ENCODE measurements around the gene TSHZ2. TPM values are rescaled to one million over a fixed set of nuclear protein-coding genes. Genes with fewer than 3 reads are reported as not detected.

Gene TSHZ2
- total and polyA plus RNA-seq, 2 donors (not counting 3 experiments of a cell fraction or from before 2014, with no cell fraction given): not detected

DNA sequence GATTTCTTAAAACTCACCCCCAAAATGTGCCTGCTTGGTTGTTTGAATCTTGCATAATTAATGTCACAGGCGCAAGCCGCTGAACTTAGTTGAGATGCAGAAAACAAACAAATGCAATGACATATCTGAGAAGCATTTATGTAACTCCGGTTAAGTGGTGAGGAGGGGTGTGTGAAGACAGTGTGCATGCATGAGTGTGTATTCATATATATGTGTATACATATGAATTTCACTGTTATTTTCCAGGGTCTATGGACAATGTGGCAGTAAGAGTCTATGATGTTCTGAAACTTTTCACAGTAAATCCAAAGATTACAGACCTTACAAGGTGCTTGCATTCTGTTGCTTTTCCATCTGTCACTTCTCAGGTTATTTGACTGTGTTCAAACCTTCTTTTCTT, 518.5 kb downstream of the TSHZ2 start:
- Histone ChIP-seq H3K9ac (replicated peaks; ENCODE audit: extremely low read depth, insufficient read depth, low read length) (no peak overlapping the region), H3K27ac (ENCODE audit: insufficient read depth, low read depth, low read length) (no peak overlapping the region), H3K9me1 (replicated peaks; ENCODE audit: control insufficient read depth, extremely low read depth, insufficient read depth, low read length) (no peaks in the 10 kb centered on the region), H3K27me3 (ENCODE audit: control insufficient read depth in 2 of 2, insufficient read depth in 2 of 2, low read length in 2 of 2) (no peaks in the 10 kb centered on the region), H3K36me3 (ENCODE audit: control insufficient read depth in 2 of 2, extremely low read depth in 1 of 2, insufficient read depth in 2 of 2, low read length in 2 of 2) (no peaks in the 10 kb centered on the region), H3K4me3 (replicated peaks in 1 of 3; ENCODE audit: insufficient read depth in 1 of 3, low read depth in 1 of 3, low read length in 3 of 3) (no peak overlapping the region), H4K20me1 (replicated peaks; ENCODE audit: control insufficient read depth, extremely low read depth, insufficient read depth, low read length) (no peaks in the 10 kb centered on the region), H3K79me2 (ENCODE audit: control insufficient read depth, insufficient read depth, low read length) (no peaks in the 10 kb centered on the region), H3K4me1 (ENCODE audit: control insufficient read depth, extremely low read depth, insufficient read depth, low read length) (no peaks in the 10 kb centered on the region), H3K4me2 (ENCODE audit: insufficient read depth, low read length) (no peak overlapping the region), H3K9me3 (replicated peaks; ENCODE audit: control insufficient read depth, insufficient read depth, low read length) (no peaks in the 10 kb centered on the region), H2AFZ (ENCODE audit: low read depth, low read length) (no peak overlapping the region)
- intact Hi-C loops (cut with micrococcal nuclease): no loop called here
- dilution Hi-C loops (cut with MboI; ENCODE audit: extremely low pct_ligation_motif_present, low sequenced_read_pairs): no loop called here
- ChIA-PET CTCF (no interaction called here), POLR2A (no interaction called here)
- DNase-seq (ENCODE audit: low read depth, low spot score) (no peak), FAIRE-seq (no peak)
- BruUV-seq (replicated peaks): no TSS peak
- TF ChIP-seq, protein P1, sequence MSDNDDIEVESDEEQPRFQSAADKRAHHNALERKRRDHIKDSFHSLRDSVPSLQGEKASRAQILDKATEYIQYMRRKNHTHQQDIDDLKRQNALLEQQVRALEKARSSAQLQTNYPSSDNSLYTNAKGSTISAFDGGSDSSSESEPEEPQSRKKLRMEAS (IDR thresholded peaks at IDR 0.05; ENCODE audit: insufficient read depth, insufficient read length): no peak
- no peak for TF ChIP-seq POLR2A (IDR thresholded peaks at IDR 0.05; ENCODE audit: low read depth, low read length)

DNA sequence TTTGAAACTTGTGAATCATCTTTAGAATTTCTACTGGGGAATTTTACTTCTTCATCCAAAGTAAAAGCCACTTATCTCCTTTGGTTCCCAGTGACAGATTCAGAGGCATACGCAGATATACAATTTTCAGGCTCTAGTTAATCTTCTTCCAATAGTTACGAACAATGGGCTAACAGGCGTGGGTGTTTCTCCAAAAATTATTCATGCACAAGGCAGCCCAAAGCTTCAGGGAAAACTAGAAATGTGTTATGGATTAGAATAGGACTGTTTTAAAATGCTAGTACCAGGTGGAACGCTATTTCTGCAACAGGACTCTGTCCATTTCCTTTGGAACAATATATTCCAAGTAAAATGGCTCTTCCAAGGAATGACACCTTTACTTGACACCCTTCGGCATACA, 519.3 kb downstream of the TSHZ2 start:
- no peak for FAIRE-seq
- intact Hi-C loops (cut with micrococcal nuclease) (no loop called here), dilution Hi-C loops (cut with MboI; ENCODE audit: extremely low pct_ligation_motif_present, low sequenced_read_pairs) (no loop called here)
- no peaks in the 10 kb centered on the region for H3K27me3 ChIP-seq (ENCODE audit: control insufficient read depth in 2 of 2, insufficient read depth in 2 of 2, low read length in 2 of 2)
- no peaks in the 10 kb centered on the region for H3K9me3 ChIP-seq (replicated peaks; ENCODE audit: control insufficient read depth, insufficient read depth, low read length)
- no peak for DNase-seq (ENCODE audit: low read depth, low spot score)
- H2AFZ ChIP-seq (ENCODE audit: low read depth, low read length): no peak overlapping the region
- POLR2A ChIA-PET: no interaction called here
- CTCF ChIA-PET: interaction anchor here (0.6 kb wide), 1 partner anchor 9 kb away, joined by 3 read pairs; no protein-coding TSS in a partner anchor
- no peaks in the 10 kb centered on the region for H3K9me1 ChIP-seq (replicated peaks; ENCODE audit: control insufficient read depth, extremely low read depth, insufficient read depth, low read length)
- H3K9ac ChIP-seq (replicated peaks; ENCODE audit: extremely low read depth, insufficient read depth, low read length): no peak overlapping the region
- H3K36me3 ChIP-seq (ENCODE audit: control insufficient read depth in 2 of 2, extremely low read depth in 1 of 2, insufficient read depth in 2 of 2, low read length in 2 of 2): no peaks in the 10 kb centered on the region
- no TSS peak for BruUV-seq (replicated peaks)
- H3K4me1 ChIP-seq (ENCODE audit: control insufficient read depth, extremely low read depth, insufficient read depth, low read length): no peaks in the 10 kb centered on the region
- TF ChIP-seq JUN (IDR thresholded peaks at IDR 0.05; ENCODE audit: borderline replicate concordance, insufficient read depth, insufficient read length, low read depth): no peak
- no peak for TF ChIP-seq GATA2 (IDR thresholded peaks at IDR 0.05; ENCODE audit: insufficient read depth, insufficient read length, low read depth, low read length)
- TF ChIP-seq FOS (IDR thresholded peaks at IDR 0.05; ENCODE audit: borderline replicate concordance, insufficient read depth, low read length): no peak
- TF ChIP-seq, protein P2, sequence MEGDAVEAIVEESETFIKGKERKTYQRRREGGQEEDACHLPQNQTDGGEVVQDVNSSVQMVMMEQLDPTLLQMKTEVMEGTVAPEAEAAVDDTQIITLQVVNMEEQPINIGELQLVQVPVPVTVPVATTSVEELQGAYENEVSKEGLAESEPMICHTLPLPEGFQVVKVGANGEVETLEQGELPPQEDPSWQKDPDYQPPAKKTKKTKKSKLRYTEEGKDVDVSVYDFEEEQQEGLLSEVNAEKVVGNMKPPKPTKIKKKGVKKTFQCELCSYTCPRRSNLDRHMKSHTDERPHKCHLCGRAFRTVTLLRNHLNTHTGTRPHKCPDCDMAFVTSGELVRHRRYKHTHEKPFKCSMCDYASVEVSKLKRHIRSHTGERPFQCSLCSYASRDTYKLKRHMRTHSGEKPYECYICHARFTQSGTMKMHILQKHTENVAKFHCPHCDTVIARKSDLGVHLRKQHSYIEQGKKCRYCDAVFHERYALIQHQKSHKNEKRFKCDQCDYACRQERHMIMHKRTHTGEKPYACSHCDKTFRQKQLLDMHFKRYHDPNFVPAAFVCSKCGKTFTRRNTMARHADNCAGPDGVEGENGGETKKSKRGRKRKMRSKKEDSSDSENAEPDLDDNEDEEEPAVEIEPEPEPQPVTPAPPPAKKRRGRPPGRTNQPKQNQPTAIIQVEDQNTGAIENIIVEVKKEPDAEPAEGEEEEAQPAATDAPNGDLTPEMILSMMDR (IDR thresholded peaks at IDR 0.05; ENCODE audit: extremely low read depth in 1 of 2, insufficient read depth in 1 of 2, low read depth in 1 of 2, low read length in 2 of 2): no peak
- TF ChIP-seq, protein P1 (IDR thresholded peaks at IDR 0.05; ENCODE audit: insufficient read depth, insufficient read length): no peak
- TF ChIP-seq EZH2 (IDR thresholded peaks at IDR 0.05; ENCODE audit: borderline replicate concordance, low read depth, low read length, severe bottlenecking): no peak
- no peak for TF ChIP-seq POLR2AphosphoS5 (IDR thresholded peaks at IDR 0.05; ENCODE audit: insufficient read depth, low read depth, low read length)
- no peak for TF ChIP-seq POLR2A (IDR thresholded peaks at IDR 0.05; ENCODE audit: low read depth, low read length)
- TF ChIP-seq MYC (IDR thresholded peaks at IDR 0.05; ENCODE audit: low read depth, low read length): no peak
- no peak overlapping the region for H3K4me3 ChIP-seq (replicated peaks in 1 of 3; ENCODE audit: insufficient read depth in 1 of 3, low read depth in 1 of 3, low read length in 3 of 3)
- H3K4me2 ChIP-seq (ENCODE audit: insufficient read depth, low read length): no peak overlapping the region
- H3K79me2 ChIP-seq (ENCODE audit: control insufficient read depth, insufficient read depth, low read length): no peaks in the 10 kb centered on the region
- H3K27ac ChIP-seq (ENCODE audit: insufficient read depth, low read depth, low read length): no peak overlapping the region
- H4K20me1 ChIP-seq (replicated peaks; ENCODE audit: control insufficient read depth, extremely low read depth, insufficient read depth, low read length): no peaks in the 10 kb centered on the region
